Memory B cell (primary cell): Measurements from ENCODE around the gene NPIPA2.
"Not testable (repeated sequence)": the region's sequence is repeated elsewhere in the genome, so short reads cannot be mapped to it uniquely, and the experiment has no call there.

Experiments
- ATAC-seq: fragments of 150-1000 bp; cut with Tn5 transposase; 2 replicates; pipeline ENCODE4 v1.10.0; 2021; ENCODE audit warnings: low read depth, mild to moderate bottlenecking, moderate library complexity
- DNase-seq, 2 donors: peaks; one replicate each; pipeline ENCODE4 v3.0.0; 2022; ENCODE audit warnings: low spot score in 2 of 2
- H3K27ac Mint-ChIP-seq: one replicate; pipeline ENCODE4 v1.8.0; 2022; ENCODE audit warnings: mild to moderate bottlenecking, moderate library complexity, mixed read lengths
- H3K27me3 Mint-ChIP-seq: one replicate; pipeline ENCODE4 v1.8.0; 2022; ENCODE audit warnings: mixed read lengths
- H3K36me3 Mint-ChIP-seq: one replicate; pipeline ENCODE4 v1.8.0; 2022; ENCODE audit warnings: mild to moderate bottlenecking, mixed read lengths
- H3K4me1 Mint-ChIP-seq: one replicate; pipeline ENCODE4 v1.8.0; 2022; ENCODE audit warnings: mixed read lengths
- H3K4me3 Mint-ChIP-seq: one replicate; pipeline ENCODE4 v1.8.0; 2022; ENCODE audit warnings: mild to moderate bottlenecking, moderate library complexity, mixed read lengths
- H3K9me3 Mint-ChIP-seq: one replicate; pipeline ENCODE4 v1.8.0; 2022; ENCODE audit warnings: mixed read lengths

NPIPA2 gene

DNA sequence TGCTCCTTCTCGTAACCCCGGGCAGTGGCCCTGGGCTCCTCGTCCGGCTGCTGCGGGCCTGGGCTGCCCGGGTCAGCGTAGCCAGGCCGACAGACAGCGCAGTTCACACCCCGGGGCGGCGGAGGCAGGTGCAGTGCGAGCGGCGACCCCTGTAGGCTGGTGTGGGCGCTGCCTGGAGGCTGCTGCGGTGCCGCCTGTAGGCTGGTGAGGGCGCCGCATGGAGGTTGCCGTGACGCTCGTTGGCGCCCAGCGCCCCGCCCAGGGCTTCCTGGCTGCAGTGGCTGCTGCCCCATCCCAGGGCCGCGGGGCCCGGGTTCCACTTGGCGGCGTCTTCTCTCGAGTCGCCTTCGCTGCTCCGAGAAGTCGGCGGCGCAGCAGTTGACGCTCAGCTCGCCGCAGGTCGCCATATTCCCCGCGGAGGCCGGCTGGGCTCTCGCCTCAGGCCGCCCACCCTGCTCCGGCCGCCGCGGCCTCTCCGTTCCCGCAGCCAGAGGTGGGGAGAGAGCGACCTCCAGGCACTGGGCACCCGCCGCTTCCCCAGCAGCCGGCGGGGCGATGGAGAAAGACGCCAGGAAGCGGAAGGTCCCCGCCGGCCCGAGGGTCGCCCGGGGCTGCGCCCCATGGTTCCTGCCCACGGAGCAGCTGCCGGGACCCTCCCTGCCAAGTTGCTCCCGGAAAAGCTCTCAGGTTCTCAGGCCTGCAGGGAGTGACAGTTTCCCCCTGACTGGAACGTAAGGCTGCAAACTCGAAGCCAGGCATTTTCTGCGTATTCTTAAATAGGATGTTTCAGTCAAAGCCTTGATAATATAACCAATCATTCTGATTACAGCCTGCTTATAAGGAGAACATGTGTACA is at the start of gene NPIPA2:
TSS of gene NPIPA2 (plus strand) at position 261 of the 856 bp plus-strand sequence. CDS start 5,533 bp downstream, outside the sequence.
- peak; percentile 99 for ATAC-seq
- not testable (repeated sequence) for H3K27ac Mint-ChIP-seq, H3K4me1 Mint-ChIP-seq, H3K36me3 Mint-ChIP-seq, DNase-seq, H3K9me3 Mint-ChIP-seq, H3K4me3 Mint-ChIP-seq, H3K27me3 Mint-ChIP-seq

DNA sequence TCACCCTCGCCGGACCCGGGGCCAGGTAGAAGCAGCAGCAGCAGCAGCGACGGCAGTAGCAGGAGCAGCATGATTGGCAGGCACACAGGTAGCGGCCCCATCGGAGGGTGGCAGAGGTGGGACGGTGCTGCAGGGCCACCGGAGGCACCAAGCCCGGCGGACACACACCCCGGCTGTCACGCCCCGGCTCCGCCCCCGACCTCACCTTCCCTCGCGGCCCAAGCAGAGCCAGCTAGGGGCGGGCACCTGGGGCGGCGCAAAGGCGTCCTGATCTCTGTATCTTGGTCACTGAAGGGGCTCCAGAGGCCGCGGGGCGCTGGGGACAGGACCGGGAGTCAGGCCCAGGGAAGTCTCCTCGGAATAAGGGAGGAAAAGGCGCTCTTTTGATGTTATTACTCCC is 48.2 kb upstream of the NPIPA2 start, which contains the start of gene PLA2G10:
TSS of gene PLA2G10 (minus strand) at position 180 of the 400 bp plus-strand sequence. CDS start at position 101, 79 bp downstream.
- H3K4me3 Mint-ChIP-seq, ATAC-seq, H3K9me3 Mint-ChIP-seq, H3K36me3 Mint-ChIP-seq, DNase-seq, H3K27me3 Mint-ChIP-seq, H3K4me1 Mint-ChIP-seq, H3K27ac Mint-ChIP-seq: not testable (repeated sequence)

- H3K9me3 Mint-ChIP-seq, H3K4me1 Mint-ChIP-seq, ATAC-seq, H3K36me3 Mint-ChIP-seq, DNase-seq, H3K27me3 Mint-ChIP-seq, H3K4me3 Mint-ChIP-seq, H3K27ac Mint-ChIP-seq: not testable (repeated sequence)
Observed at GRCh38 chr16:14701859-14702258, 40.5 kb upstream of the NPIPA2 start.

DNA sequence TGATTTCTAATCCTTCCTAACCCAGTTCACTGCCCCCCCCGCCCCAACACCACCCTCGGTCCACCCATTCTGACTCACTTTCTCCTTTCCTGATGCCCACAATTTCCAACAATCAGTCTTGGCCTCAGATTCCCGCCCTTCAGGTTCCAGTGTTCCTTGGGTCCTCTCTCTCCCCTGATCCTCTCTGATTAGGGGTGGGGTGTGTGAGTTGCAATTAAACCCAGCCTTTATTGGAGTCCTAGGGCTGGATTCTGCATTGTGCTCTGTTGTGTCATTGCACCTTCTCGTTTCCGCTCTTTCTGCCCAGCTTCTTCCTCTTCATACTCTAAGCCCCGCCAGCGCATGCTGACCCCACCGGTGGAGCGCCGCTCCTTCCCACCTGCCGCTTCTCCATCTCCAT is 39.7 kb upstream of the NPIPA2 start:
- H3K4me1 Mint-ChIP-seq, DNase-seq, H3K4me3 Mint-ChIP-seq, H3K27me3 Mint-ChIP-seq, ATAC-seq, H3K9me3 Mint-ChIP-seq, H3K36me3 Mint-ChIP-seq, H3K27ac Mint-ChIP-seq: not testable (repeated sequence)

- not testable (repeated sequence) for H3K9me3 Mint-ChIP-seq, H3K4me1 Mint-ChIP-seq, DNase-seq, H3K4me3 Mint-ChIP-seq, H3K27me3 Mint-ChIP-seq, H3K27ac Mint-ChIP-seq, H3K36me3 Mint-ChIP-seq
- peak; percentile 99 for ATAC-seq
Observed at GRCh38 chr16:14703156-14704011, 38.9 kb upstream of the NPIPA2 start, which contains the start of gene NPIPA3. NPIPA3 (plus strand) TSS chr16:14703411; CDS start chr16:14708944, 5,533 bp downstream.

DNA sequence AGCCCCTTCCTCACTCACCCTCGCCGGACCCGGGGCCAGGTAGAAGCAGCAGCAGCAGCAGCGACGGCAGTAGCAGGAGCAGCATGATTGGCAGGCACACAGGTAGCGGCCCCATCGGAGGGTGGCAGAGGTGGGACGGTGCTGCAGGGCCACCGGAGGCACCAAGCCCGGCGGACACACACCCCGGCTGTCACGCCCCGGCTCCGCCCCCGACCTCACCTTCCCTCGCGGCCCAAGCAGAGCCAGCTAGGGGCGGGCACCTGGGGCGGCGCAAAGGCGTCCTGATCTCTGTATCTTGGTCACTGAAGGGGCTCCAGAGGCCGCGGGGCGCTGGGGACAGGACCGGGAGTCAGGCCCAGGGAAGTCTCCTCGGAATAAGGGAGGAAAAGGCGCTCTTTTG is 9.1 kb upstream of the NPIPA2 start:
- not testable (repeated sequence) for H3K4me3 Mint-ChIP-seq, H3K4me1 Mint-ChIP-seq, H3K36me3 Mint-ChIP-seq

DNA sequence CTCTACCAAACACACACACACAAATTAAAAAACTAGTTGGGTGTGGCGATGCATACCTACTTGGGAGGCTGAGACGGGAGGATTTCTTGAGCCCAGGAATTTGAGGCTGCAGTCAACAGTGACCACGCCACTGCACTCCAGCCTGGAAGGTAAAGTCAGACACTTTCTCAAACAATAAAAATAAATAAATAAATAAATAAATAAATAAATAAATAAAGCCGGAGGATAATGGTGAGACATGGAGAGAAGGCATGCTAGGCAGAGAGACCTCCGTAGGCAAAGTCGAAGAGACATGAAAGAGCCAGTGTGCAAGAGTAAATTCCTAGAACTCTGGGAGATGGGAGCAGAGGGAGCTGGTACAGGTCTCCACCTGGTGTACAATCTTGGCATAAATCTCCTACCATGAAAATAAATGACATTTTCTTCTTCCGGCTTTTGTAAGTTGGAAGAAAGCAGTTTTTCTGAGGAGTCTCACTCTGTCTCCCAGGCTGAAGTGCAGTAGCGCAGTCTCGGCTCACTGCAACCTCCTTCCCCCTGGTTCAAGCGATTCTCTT is 1.4 kb upstream of the NPIPA2 start:
- H3K27me3 Mint-ChIP-seq, H3K4me1 Mint-ChIP-seq, DNase-seq, H3K9me3 Mint-ChIP-seq, H3K36me3 Mint-ChIP-seq, H3K27ac Mint-ChIP-seq, ATAC-seq, H3K4me3 Mint-ChIP-seq: not testable (repeated sequence)

More for the DNA sequence above, 9.1 kb upstream of the NPIPA2 start:
- not testable (repeated sequence) for H3K27ac Mint-ChIP-seq, H3K9me3 Mint-ChIP-seq, ATAC-seq, DNase-seq, H3K27me3 Mint-ChIP-seq

GRCh38 chr16:14741794-14742193 is 539 bp upstream of the NPIPA2 start:
- H3K4me3 Mint-ChIP-seq, DNase-seq, H3K27ac Mint-ChIP-seq, H3K27me3 Mint-ChIP-seq, H3K36me3 Mint-ChIP-seq, H3K9me3 Mint-ChIP-seq, H3K4me1 Mint-ChIP-seq: not testable (repeated sequence)
- peak; percentile 2 for ATAC-seq

GRCh38 chr16:14773654-14774053 is 31.3 kb downstream of the NPIPA2 start:
- not testable (repeated sequence) for H3K4me3 Mint-ChIP-seq, ATAC-seq, H3K27me3 Mint-ChIP-seq, H3K36me3 Mint-ChIP-seq, H3K27ac Mint-ChIP-seq, DNase-seq, H3K4me1 Mint-ChIP-seq, H3K9me3 Mint-ChIP-seq

DNA sequence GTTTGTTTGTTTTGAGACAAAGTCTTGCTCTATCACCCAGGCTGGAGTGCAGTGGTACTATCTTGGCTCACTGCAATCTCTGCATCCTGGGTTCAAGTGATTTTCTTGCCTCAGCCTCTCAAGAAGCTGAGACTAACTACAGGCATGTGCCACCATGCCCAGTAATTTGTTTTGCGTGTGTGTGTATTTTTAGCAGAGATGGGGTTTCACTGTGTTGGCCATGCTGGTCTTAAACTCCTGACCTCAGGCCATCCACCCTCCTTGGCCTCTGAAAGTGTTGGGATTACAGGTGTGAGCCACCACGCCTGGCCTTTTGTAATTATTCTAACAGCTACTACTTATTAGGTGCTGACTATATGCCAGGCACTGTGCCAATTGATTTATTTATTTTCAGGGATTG is 33.3 kb downstream of the NPIPA2 start:
- not testable (repeated sequence) for H3K27ac Mint-ChIP-seq, H3K36me3 Mint-ChIP-seq, H3K4me3 Mint-ChIP-seq, H3K9me3 Mint-ChIP-seq, H3K4me1 Mint-ChIP-seq, ATAC-seq, DNase-seq, H3K27me3 Mint-ChIP-seq

- H3K27me3 Mint-ChIP-seq, H3K4me1 Mint-ChIP-seq, H3K9me3 Mint-ChIP-seq, H3K36me3 Mint-ChIP-seq, H3K4me3 Mint-ChIP-seq, ATAC-seq, DNase-seq, H3K27ac Mint-ChIP-seq: not testable (repeated sequence)
Observed at GRCh38 chr16:14776763-14777162, 34.4 kb downstream of the NPIPA2 start.

DNA sequence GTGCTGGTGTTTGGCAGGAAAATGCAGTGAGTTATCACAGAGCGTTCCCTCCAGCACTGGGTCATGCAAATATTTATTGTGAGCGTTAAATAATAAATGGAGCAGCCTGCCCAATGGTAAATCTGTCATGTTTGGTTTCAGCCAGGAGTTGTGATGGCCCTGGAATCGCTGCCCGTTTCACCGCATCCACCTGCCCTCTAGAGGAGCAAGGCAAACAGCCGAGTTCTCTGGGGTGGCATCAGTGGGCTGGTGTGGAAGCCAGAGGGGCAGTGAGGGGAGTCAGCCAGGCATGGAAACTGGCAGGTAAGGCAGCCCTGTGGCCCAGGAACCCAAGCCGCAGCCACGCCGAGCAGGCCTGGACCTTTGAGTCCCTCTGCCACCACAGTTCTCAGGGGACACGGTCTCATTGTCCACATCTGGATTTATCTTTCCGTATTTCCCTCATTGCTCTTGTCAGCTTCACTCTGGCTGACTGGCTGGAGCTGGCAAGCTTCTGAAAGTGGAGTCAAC is 37.1 kb downstream of the NPIPA2 start:
- H3K4me1 Mint-ChIP-seq, H3K27me3 Mint-ChIP-seq, H3K4me3 Mint-ChIP-seq, DNase-seq, H3K36me3 Mint-ChIP-seq, H3K27ac Mint-ChIP-seq, ATAC-seq, H3K9me3 Mint-ChIP-seq: not testable (repeated sequence)

DNA sequence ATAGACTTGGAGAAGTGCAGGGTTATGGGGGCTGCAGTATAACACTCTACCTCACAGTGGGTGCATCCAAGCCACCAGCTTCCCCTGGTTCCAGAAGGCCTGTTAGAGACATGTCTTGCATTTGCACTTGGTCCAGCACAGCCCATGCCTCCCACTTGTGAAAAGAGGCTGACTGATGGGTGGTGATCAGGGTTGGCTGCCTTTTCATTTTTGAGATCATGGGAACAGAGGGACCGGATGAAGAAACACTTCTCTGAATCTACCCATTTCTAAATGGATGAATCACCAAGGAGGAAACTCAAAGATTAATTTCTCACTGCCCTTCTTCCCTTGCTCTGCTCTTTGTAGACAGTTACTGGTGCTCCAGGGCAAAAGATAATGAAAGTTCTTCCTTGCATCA is 43.8 kb downstream of the NPIPA2 start:
- ATAC-seq, H3K36me3 Mint-ChIP-seq, H3K27ac Mint-ChIP-seq, H3K27me3 Mint-ChIP-seq, DNase-seq, H3K9me3 Mint-ChIP-seq, H3K4me3 Mint-ChIP-seq, H3K4me1 Mint-ChIP-seq: not testable (repeated sequence)

- H3K4me1 Mint-ChIP-seq, H3K27me3 Mint-ChIP-seq, DNase-seq, H3K4me3 Mint-ChIP-seq, ATAC-seq, H3K27ac Mint-ChIP-seq, H3K9me3 Mint-ChIP-seq, H3K36me3 Mint-ChIP-seq: not testable (repeated sequence)
Observed at GRCh38 chr16:14789577-14789976, 47.2 kb downstream of the NPIPA2 start.
